Osteocyte (in vitro differentiated cells): ENCODE measurements around the gene B3GALT5. TPM values are rescaled to one million over a fixed set of nuclear protein-coding genes. Genes with fewer than 3 reads are reported as not detected.

ENCODE experiments used
- DNase-seq: peaks from one replicate; pipeline ENCODE4 v3.0.0; 2021; ENCODE audit warnings: mixed read lengths; ENCODE audit not compliant: unreplicated experiment; ENCODE audit errors: extremely low spot score
- H3K27ac Mint-ChIP-seq: one replicate; pipeline ENCODE4 v1.8.0; 2021; ENCODE audit warnings: mild to moderate bottlenecking, mixed read lengths; ENCODE audit not compliant: unreplicated experiment
- H3K27me3 Mint-ChIP-seq: one replicate; pipeline ENCODE4 v1.8.0; 2021; ENCODE audit warnings: mixed read lengths; ENCODE audit not compliant: unreplicated experiment
- H3K36me3 Mint-ChIP-seq: one replicate; pipeline ENCODE4 v1.8.0; 2021; ENCODE audit warnings: mixed read lengths; ENCODE audit not compliant: unreplicated experiment
- H3K4me1 Mint-ChIP-seq: one replicate; pipeline ENCODE4 v1.8.0; 2021; ENCODE audit warnings: mixed read lengths; ENCODE audit not compliant: unreplicated experiment
- H3K4me3 Mint-ChIP-seq: one replicate; pipeline ENCODE4 v1.8.0; 2021; ENCODE audit warnings: mild to moderate bottlenecking, moderate library complexity, mixed read lengths; ENCODE audit not compliant: unreplicated experiment
- H3K9me3 Mint-ChIP-seq: one replicate; pipeline ENCODE4 v1.8.0; 2021; ENCODE audit warnings: mixed read lengths; ENCODE audit not compliant: unreplicated experiment
- CTCF ChIP-seq: fragments of 200-600 bp; sonication (generic); IDR thresholded peaks from 2 replicates; pipeline ENCODE4 v1.5.0; 2021; ENCODE audit warnings: antibody characterized with exemption, mild to moderate bottlenecking, moderate library complexity
- total RNA-seq: library from RNA; stranded (reverse); gene quantifications from 2 replicates; pipeline ENCODE4 v1.2.1, GENCODE V29; 2021

The B3GALT5 gene
- total RNA-seq, 1 donor from 2014 or later, result not detected

GRCh38 chr21:39597595-39597994 is 15.1 kb upstream of the B3GALT5 start:
- Mint-ChIP-seq H3K4me3 (no peak overlapping the region), H3K27ac (no peak overlapping the region), H3K9me3 (no peaks in the 10 kb centered on the region), H3K4me1 (no peaks in the 10 kb centered on the region), H3K27me3 (no peaks in the 10 kb centered on the region), H3K36me3 (no peaks in the 10 kb centered on the region)
- TF ChIP-seq CTCF, result no peak
- no peak for DNase-seq

GRCh38 chr21:39599191-39599970 is 13.4 kb upstream of the B3GALT5 start:
- H3K27me3 Mint-ChIP-seq, result no peaks in the 10 kb centered on the region
- TF ChIP-seq CTCF, result no peak
- no peak overlapping the region for H3K27ac Mint-ChIP-seq
- no peaks in the 10 kb centered on the region for H3K36me3 Mint-ChIP-seq
- H3K9me3 Mint-ChIP-seq, result no peaks in the 10 kb centered on the region
- no peak overlapping the region for H3K4me3 Mint-ChIP-seq
- no peak for DNase-seq
- H3K4me1 Mint-ChIP-seq, result no peaks in the 10 kb centered on the region

- Mint-ChIP-seq H3K4me3 (no peak overlapping the region), H3K9me3 (no peaks in the 10 kb centered on the region), H3K27me3 (peaks cover 5% of the 10 kb centered on the region), H3K27ac (no peak overlapping the region), H3K36me3 (no peaks in the 10 kb centered on the region), H3K4me1 (no peaks in the 10 kb centered on the region)
- no peak for DNase-seq
- no peak for TF ChIP-seq CTCF
These were observed 11.4 kb upstream of the B3GALT5 start for GRCh38 chr21:39601187-39601928.

- DNase-seq, result no peak
These were observed 10.6 kb upstream of the B3GALT5 start for GRCh38 chr21:39602076-39602689.

More at GRCh38 chr21:39602076-39602689, 10.6 kb upstream of the B3GALT5 start:
- H3K9me3 Mint-ChIP-seq, result no peaks in the 10 kb centered on the region
- H3K27me3 Mint-ChIP-seq, result peaks cover 5% of the 10 kb centered on the region
- TF ChIP-seq CTCF, result no peak
- no peaks in the 10 kb centered on the region for H3K36me3 Mint-ChIP-seq
- H3K4me3 Mint-ChIP-seq, result no peak overlapping the region
- H3K27ac Mint-ChIP-seq, result no peak overlapping the region
- H3K4me1 Mint-ChIP-seq, result no peaks in the 10 kb centered on the region
